GM08714 (cell line): ENCODE measurements around the gene SORCS2.

Source experiments
- H3K4me3 ChIP-seq: fragments of 200-500 bp; sonication (Bioruptor generic); 2 replicates; pipeline ENCODE4 v1.5.1; 2014; ENCODE audit warnings: mild to moderate bottlenecking, low read length, inconsistent platforms
- ZNF274 ChIP-seq: IDR thresholded peaks from 2 replicates; pipeline ENCODE4 v1.6.1; 2012; ENCODE audit warnings: mild to moderate bottlenecking, low read depth, low read length

SORCS2 gene

GRCh38 chr4:7254736-7255487 lies 62.6 kb downstream of the SORCS2 start:
- H3K4me3 ChIP-seq = no peak overlapping the region
- TF ChIP-seq ZNF274 = no peak

- H3K4me3 ChIP-seq = no peak overlapping the region
- TF ChIP-seq ZNF274 = no peak
Observed at GRCh38 chr4:7255488-7255881, 63.1 kb downstream of the SORCS2 start.

DNA sequence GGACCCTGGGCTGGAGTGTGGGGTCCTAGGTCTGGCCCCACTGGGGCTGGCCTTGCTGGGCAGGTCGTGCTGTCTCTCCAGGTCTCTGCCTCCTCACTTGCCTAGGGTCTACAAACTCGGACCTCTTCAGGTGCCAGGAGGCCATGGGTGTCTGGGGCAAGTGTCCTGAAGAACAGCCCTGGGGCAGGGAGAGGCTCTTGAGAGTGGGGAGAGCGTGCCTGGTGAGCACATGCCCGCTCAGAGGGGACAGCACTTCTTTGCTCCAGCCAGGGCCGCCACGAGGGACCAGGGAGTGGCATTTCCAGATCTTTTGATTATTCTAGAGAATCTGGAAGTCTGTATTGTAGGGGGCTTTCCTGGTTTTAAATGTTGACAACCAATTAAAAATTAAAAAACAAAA lies 63.7 kb downstream of the SORCS2 start:
- H3K4me3 ChIP-seq = no peak overlapping the region

GRCh38 chr4:7256984-7257810 lies 64.9 kb downstream of the SORCS2 start:
- TF ChIP-seq ZNF274 = no peak
- no peak overlapping the region for H3K4me3 ChIP-seq

More for the DNA sequence above, 63.7 kb downstream of the SORCS2 start:
- no peak for TF ChIP-seq ZNF274

DNA sequence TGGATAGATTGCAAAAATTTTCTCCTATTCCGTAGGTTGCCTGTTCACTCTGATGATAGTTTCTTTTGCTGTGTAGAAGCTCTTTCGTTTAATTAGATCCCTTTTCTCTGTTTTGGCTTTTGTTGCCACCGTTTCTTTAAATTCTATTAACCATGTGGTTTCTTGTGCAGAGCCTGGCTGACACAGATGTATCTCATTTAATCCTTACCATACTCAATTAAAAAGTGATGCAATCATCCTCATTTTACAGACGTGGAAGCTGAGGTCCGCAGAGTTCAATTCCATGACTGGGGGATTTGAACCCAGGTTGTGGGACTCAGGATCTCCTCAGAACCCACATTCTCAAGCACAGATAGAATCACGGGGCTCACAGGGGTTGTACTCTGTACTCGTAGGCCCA lies 66.7 kb downstream of the SORCS2 start:
- TF ChIP-seq ZNF274 = no peak
- no peak overlapping the region for H3K4me3 ChIP-seq

DNA sequence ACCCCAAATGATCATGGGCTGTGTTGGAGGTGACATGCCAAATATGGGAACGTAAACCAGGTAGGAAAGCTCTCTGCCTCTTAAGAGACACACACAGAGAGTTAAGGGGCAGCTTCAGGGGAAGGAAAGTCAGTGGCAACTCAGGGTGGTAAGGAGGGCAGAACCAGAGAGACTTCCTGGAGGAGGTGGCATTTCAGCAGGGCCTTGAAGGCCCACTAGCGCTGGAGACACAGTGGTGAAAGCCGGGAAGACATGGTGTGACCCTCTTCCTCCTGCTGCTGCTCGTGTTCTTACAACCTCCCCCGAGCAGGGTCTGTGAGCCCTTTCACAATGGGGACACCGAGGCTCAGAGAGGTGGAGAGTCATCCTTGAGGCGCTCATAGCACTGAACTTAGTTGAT lies 68.2 kb downstream of the SORCS2 start:
- no peak for TF ChIP-seq ZNF274

DNA sequence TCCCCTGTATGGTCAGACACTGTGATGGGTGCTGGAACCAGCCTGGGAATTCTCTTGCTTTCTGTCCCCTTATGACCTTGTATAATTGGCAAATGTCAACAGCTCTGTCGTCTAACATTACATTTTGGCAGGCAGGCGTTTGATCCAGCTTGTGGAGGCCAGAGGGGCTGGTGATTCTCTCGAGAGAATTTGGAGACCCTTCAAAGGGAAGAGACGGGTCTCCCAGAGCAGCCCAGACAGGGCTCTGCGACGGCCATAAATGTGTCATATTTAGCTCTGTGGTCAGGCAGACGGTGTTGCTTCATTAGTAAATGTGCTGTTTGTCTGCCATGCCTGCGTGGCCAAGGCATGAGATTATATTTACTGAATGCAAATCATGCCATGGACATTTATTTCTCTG lies 68.7 kb downstream of the SORCS2 start:
- no peak for TF ChIP-seq ZNF274

More for the DNA sequence above, 68.2 kb downstream of the SORCS2 start:
- no peak overlapping the region for H3K4me3 ChIP-seq

DNA sequence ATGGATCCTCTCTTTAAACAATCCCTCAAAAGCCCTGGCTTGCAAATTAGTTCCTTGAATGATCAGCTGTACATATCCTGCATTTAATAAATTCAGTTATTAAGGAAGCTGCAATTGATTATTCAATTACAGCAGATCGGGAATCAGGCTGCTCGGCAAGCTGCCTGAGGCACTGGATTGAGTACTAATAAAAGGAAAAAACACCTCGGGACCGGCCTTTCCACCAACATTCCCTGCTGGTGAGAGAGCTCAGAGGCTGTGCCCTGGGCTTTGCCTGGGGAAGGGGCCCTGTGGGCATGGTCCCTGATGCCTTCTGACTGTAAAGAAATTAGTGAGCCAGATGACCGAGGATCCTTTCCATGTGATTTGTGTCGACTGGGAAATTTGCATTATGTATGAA lies 69.2 kb downstream of the SORCS2 start:
- no peak overlapping the region for H3K4me3 ChIP-seq
- TF ChIP-seq ZNF274 = no peak

More for the DNA sequence above, 68.7 kb downstream of the SORCS2 start:
- H3K4me3 ChIP-seq = no peak overlapping the region

DNA sequence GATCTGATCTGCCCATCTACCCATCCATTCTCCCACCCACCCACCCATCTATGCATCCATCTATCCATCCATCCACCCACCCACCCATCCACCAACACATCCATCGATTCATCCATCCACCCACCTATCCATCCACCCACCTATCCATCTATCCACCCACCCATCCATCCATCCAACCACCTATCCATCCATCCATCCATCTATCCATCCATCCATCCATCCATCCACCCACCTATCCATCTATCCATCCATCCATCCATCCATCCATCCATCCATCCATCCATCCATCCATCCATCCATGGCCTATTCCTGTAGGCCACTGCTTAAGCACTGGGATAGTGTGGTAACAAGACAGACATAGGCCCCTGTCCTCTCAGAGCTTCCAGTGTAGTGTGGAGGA lies 69.8 kb downstream of the SORCS2 start:
- no peak overlapping the region for H3K4me3 ChIP-seq
- no peak for TF ChIP-seq ZNF274

GRCh38 chr4:7263166-7263565 lies 70.8 kb downstream of the SORCS2 start:
- no peak overlapping the region for H3K4me3 ChIP-seq
- no peak for TF ChIP-seq ZNF274

DNA sequence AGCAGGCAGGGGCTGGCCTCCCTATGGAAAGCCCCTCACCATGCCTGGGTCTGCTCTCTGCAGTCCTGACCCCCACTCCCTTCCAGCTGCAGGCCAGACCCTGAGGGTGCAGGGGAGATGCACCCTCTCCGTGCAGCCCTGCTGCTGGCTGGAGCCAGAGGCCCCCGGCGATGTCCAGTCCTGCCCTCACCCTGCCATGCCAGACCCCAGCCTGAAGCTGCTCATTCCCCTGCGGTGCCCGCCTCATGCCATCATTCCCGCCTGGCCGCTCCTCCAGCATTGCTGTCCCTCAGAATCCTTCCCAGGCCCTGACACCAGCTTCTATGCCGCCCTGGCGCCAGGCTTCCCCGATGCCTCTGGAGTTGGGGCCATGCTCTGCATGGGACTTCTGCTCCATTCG lies 72.4 kb downstream of the SORCS2 start:
- no peak overlapping the region for H3K4me3 ChIP-seq
- no peak for TF ChIP-seq ZNF274

- TF ChIP-seq ZNF274 = no peak
- no peak overlapping the region for H3K4me3 ChIP-seq
Observed at GRCh38 chr4:7266525-7267292, 74.4 kb downstream of the SORCS2 start.

DNA sequence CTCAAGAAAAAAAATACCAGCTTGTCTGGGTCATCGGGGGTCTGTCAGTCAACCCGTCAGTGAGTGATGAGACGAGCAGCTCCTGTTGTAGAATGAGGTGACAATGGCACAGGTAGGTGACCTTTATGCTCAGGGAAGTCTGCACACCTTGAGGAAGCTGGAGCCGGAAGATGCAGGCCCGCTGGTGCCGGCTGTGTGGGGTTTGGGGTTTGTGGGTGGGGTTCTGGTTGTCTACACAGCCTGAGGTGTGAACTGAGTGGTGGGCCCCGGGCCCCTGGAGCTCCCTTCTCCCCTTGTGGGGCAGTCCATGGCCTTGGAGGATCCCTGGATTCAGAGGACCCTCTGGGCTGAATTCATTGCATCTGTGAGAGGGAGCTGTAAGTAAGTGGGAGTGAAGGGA lies 75.5 kb downstream of the SORCS2 start:
- no peak overlapping the region for H3K4me3 ChIP-seq
- TF ChIP-seq ZNF274 = no peak

GRCh38 chr4:7268941-7269340 lies 76.6 kb downstream of the SORCS2 start:
- no peak for TF ChIP-seq ZNF274
- no peak overlapping the region for H3K4me3 ChIP-seq
